ENCODE data around the gene ZNF440.
"Not testable (repeated sequence)": the region's sequence is repeated elsewhere in the genome, so short reads cannot be mapped to it uniquely, and the experiment has no call there.

The ZNF440 gene

DNA sequence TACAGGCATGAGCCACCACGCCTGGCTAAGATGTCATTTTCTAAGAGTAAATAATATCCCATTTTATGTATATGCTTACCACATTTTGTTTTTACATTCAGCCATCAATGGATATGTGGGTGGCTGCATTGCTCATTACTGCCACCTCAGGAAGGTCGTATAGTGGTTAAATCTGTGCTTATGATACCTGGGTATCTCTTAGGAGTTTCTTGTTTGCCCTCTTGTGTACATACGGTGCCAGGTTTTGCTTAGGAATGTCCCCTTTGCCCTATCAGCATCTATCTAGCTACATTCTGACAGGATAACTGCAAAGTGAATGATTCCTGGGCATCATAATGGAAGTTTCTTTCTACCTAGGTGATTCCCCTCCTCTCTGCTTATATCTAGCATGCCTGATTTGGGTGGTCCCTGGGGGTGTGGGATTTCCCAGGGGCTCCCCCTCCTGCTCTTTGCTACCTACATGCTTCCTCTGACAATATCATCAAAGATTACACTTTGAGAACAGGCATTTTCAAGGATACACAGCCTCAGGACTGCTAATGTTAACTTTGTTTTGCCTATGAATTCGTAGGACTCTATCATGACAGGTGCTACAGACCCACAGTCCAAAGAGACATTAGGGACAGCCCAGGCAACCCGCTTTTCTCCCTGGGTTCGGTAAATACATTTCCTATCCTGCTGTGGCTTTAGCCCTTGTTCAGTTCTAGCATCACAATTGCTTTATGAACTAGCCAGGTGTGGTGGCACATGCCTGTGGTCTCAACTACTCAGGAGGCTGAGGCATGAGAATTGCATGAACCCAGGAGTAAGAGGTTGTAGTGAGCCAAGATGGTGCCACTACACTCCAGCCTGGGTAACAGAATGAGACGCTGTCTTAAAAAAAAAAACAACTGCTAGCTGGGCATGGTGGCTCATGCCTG, 15.1 kb downstream of the ZNF440 start:
- DNase-seq = not testable (repeated sequence)

DNA sequence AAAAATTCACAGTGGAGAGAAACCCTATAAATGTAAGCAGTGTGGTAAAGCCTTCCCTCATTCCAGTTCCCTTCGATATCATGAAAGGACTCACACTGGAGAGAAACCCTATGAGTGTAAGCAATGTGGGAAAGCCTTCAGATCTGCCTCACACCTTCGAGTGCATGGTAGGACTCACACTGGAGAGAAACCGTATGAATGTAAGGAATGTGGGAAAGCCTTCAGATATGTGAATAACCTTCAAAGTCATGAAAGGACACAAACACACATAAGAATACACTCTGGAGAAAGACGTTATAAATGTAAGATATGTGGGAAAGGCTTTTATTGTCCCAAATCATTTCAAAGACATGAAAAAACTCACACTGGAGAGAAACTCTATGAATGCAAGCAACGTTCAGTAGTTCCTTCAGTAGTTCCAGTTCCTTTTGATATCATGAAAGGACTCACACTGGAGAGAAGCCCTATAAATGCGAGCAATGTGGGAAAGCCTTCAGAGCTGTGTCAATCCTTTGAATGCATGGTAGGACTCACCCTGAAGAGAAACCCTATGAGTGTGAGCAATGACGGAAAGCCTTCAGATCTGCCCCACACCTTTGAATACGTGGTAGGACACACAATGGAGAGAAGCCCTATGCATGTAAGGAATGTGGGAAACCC, 18.3 kb downstream of the ZNF440 start:
- DNase-seq = no peak

DNA sequence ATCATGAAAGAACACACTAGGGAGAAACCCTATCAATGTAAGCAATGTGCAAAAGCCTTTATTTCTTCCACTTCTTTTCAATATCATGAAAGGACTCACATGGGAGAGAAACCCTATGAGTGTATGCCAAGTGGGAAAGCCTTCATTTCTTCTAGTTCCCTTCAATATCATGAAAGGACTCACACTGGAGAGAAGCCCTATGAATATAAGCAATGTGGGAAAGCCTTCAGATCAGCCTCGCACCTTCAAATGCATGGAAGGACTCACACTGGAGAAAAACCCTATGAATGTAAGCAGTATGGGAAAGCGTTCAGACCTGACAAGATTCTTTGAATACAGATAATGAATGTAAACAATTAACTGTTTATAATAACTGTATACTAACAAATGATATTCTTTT, 19.5 kb downstream of the ZNF440 start:
- no peak for DNase-seq

DNA sequence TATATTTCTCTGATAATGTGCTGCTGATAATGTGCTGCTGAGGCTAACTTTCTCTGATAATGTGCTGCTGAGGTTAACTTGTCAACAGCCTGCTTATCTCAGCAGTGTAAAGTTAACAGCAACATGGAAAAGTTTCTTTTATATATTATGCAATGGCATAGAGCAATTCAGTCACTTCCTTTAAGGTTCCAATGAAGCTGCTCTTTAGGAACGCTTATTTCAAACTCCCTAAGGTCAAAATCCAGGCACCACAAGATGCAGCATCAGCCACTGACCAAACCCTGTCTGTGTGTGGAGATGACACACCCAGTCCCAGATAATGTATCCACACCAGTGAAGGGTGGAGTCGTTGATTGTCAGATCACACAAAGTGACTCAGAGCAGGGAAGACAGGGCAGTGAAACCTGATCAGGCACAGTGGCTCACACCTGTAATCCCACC, 21.6 kb downstream of the ZNF440 start:
- DNase-seq = not testable (repeated sequence)

DNA sequence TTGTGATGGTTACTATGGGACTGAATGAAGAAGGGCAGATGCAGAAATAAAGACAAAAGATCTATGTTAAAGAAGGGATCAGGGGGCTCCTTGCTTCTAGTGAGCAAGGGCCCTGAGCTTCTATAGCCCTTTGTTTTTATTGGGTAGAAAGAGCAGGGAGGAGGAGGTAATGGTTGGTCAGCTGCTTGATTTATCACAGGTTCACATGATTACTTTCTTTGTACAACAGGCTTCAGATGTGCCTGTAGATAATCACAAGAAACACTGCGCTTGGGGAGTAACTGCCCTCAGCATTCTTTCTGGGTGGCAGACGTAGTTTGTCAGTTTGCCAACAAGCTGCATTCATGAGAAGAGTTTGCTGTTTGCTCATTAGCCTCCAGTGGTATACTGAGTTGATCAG, 29.6 kb downstream of the ZNF440 start:
- DNase-seq = no peak

GRCh38 chr19:11847615-11848014, 33.5 kb downstream of the ZNF440 start:
- DNase-seq = not testable (repeated sequence)

DNA sequence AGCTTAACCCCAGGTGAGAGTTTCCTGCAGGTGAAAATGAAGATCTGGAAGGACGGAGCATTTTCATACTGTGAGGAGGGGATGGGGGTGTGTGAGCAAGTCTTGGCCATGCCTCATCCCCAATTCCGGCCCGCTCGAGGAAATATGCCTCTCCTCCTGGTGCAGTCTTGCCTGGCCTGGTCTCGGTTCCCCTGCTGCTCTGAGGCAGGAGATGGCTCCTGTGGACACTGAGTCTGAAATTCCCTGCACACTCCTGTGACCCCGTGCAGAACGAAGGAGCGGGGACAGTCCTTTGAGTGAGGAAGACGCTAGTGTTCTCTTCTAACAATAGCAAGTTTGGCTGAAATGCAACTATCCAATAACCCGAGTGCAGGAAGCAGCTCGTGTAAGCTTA, 34.1 kb downstream of the ZNF440 start:
- DNase-seq = no peak

DNA sequence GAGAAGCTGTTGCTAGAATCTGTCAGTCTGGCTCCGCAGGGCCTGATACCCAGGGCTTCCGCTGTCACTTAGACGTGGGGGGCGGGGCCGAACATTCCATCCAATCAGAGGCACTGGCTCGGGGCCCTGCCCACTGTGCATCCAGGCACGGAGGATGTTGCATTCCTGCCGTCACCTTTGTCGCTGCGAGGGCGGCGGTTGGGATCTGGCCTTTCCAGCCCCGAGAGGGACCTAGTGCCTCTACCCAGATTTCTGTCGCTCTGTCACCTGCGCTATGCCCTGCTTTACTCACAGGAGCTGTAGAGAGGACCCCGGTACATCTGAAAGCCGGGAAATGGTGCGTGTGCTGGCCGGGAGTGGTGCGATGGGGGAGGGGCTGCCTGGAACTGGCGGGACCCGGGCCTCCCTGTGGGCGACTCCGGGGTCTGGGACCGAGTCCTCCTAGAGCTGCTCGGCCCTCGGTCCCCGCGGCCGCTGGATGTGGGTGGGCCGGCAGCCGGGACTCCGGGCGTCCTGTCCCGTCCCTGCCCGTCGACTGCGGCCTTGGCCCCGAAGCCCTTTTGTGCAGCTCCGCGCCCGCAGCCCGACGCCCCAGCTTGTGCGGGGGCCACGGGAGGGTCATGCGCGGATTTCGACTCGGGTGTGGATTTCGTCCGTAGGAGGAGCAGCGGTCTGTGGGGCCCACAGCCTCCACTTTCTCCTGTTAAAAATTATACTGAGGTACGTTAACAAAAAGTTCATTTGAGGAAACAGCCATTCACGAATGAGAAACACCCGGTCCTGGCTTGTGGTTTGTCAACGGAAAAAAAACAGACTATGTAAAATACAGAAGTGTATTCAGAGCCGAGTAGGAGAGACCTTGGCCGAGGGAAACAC, 34.8 kb downstream of the ZNF440 start, which contains the start of gene ZNF439:
ZNF439 (plus strand) TSS at position 133 of the 876 bp plus-strand sequence; CDS start at position 275, 142 bp downstream.
- DNase-seq = no peak

DNA sequence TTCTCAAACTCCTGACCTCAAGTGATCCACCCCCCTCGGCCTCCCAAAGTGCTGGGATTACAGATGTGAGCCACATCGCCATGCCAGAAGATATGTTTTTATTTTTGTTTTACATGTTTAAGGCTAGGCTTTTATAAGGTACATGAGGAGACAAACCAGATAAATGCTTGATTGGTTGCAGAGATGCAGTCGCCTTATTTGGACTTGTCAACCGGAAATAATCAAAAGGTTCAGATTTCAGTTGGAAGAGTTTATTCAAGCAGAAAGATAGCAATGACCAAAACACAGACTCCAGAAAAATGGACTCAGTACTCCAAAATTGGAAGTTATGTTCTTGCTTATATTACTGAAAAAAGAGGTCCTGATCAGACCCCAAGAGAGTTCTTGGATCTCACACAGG, 36.2 kb downstream of the ZNF440 start:
- not testable (repeated sequence) for DNase-seq

GRCh38 chr19:11853358-11853757, 39.3 kb downstream of the ZNF440 start:
- no peak for DNase-seq

- DNase-seq = no peak
These were observed 42.6 kb downstream of the ZNF440 start for GRCh38 chr19:11856596-11857250.

- no peak for DNase-seq
These were observed 46.6 kb downstream of the ZNF440 start for GRCh38 chr19:11860721-11861120.

DNA sequence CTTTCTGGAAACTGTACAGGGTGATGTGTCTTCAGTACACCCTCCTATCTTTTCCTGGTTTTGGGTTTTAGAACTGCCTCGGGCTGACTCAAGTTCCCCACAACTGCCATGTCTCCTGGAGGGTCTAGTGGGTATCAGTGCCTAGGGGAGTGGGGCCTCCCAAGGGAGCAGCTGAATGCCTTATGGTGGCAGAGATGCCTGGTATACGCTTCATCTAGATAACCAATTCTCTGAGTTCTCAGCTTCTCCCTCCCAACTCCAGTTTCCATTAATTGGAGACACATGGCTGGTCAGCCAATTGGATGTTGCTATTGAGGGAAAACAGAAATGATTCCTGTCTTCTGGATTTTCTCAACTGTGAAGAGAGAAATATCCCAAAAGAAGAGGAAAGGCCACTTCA, 47.2 kb downstream of the ZNF440 start:
- no peak for DNase-seq

- DNase-seq = not testable (repeated sequence)
These were observed 53.7 kb downstream of the ZNF440 start for GRCh38 chr19:11867766-11868165.

DNA sequence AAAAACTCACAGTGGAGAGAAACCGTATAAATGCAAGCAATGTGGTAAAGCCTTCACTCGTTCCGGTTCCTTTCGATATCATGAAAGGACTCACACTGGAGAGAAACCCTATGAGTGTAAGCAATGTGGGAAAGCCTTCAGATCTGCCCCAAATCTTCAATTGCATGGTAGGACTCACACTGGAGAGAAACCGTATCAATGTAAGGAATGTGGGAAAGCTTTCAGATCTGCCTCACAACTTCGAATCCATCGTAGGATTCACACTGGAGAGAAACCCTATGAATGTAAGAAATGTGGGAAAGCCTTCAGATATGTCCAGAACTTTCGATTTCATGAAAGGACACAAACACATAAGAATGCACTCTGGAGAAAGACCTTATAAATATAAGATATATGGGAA, 54.1 kb downstream of the ZNF440 start:
- DNase-seq = no peak

DNA sequence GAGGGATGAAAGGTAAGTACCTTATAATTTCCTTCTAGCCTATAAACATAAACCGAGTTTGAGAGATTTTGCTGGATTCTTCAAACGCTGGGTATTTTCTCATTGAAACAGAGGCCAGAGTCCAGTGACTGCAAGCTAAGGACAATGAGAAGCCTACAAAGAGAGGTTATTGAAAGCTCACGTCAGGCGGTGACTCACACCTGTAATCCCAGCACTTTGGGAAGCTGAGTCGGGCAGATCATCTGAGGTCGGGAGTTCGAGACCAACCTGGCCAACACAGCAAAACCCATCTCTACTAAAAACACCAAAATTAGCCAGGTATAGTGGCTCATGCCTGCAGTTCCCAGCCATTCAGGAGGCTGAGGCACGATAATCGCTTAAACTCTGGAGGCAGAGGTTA, 58.6 kb downstream of the ZNF440 start:
- DNase-seq = no peak

- no peak for DNase-seq
These were observed 59.7 kb downstream of the ZNF440 start for GRCh38 chr19:11873762-11874161.

DNA sequence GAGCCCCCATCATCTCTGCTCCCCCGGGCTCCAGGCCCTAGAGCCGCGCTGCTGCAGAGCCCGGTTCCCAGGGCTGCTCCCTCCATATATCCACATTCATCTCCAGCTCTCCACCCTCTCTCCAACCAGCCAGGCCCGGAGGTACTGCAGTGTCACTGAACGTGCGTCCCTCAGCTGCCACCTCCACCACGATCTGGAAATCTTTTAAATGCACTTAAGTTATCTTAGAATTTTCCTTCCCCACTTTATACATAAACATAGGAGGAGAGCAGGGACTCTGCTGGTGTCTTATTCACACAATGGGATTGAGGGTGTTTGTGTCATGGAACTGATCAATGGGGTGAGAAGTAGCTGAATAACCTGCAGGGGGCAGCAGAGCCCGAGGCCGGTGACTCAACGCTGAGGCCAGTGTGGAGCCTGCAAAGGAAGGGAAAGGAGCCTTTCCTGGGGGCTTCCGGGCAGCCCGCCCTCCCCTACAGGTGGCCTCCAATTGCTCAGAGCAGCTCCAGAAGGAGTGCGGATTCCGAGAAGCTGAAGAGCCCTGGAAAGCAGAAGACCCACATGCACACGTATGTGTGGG, 65.7 kb downstream of the ZNF440 start:
- DNase-seq = not testable (repeated sequence)

GRCh38 chr19:11880598-11880997, 66.5 kb downstream of the ZNF440 start:
- no peak for DNase-seq

GRCh38 chr19:11881151-11881800, 67.2 kb downstream of the ZNF440 start:
- peak; percentile 28 for DNase-seq

DNA sequence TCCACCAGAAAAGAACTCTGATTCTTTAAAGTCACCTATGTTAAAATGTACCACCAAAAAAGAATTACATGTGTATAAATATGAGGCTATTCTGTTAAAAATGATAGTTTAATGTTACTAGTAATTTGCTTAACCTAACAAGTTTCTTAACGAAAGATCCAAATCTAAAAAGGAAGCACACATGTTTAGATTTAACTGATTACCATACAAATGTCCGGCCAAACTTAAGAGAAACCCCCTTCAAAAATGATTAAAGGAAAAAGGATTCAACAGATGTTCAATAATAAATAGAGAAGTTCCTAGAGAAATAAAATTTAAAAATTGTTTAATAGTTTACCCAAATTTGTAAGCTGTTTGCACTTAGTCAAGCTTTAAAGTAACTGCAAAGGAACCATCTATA, 68.5 kb downstream of the ZNF440 start:
- DNase-seq = no peak

Data from HCEC 1CT (cell line).